Mesothelial cell of epicardium (in vitro differentiated cells): ENCODE data around the gene KCTD1. TPM values are rescaled to one million over a fixed set of nuclear protein-coding genes. Genes with fewer than 3 reads are reported as not detected.
A peak's percentile ranks its signal among the peaks of the same experiment; 100 is the strongest.

Source experiments
- DNase-seq, 2 experiments: peaks; one replicate each; pipeline ENCODE4 v3.0.0; 2021; ENCODE audit warnings: low spot score in 2 of 2; ENCODE audit not compliant: unreplicated experiment in 2 of 2
- H3K27ac Mint-ChIP-seq: 2 replicates; pipeline ENCODE4 v1.8.0; 2021; ENCODE audit warnings: mixed read lengths
- H3K27me3 Mint-ChIP-seq: 2 replicates; pipeline ENCODE4 v1.8.0; 2021; ENCODE audit warnings: low read depth, mixed read lengths
- H3K36me3 Mint-ChIP-seq: 2 replicates; pipeline ENCODE4 v1.8.0; 2021; ENCODE audit warnings: mixed read lengths
- H3K4me1 Mint-ChIP-seq: 2 replicates; pipeline ENCODE4 v1.8.0; 2021; ENCODE audit warnings: mixed read lengths
- H3K4me3 Mint-ChIP-seq: 2 replicates; pipeline ENCODE4 v1.8.0; 2021; ENCODE audit warnings: mild to moderate bottlenecking, moderate library complexity, mixed read lengths
- H3K9me3 Mint-ChIP-seq: 2 replicates; pipeline ENCODE4 v1.8.0; 2021; ENCODE audit warnings: mixed read lengths
- total RNA-seq: library from RNA; stranded (reverse); gene quantifications from 3 replicates; pipeline ENCODE4 v1.2.1, GENCODE V29; 2021
- TF ChIP-seq, protein P1 (sequence below): fragments of 200-600 bp; sonication (generic); IDR thresholded peaks from one replicate; pipeline ENCODE4 v1.5.0; 2021; ENCODE audit warnings: antibody characterized with exemption; ENCODE audit not compliant: unreplicated experiment

Gene KCTD1
- total RNA-seq, 1 donor from 2014 or later = 38.5 TPM

DNA sequence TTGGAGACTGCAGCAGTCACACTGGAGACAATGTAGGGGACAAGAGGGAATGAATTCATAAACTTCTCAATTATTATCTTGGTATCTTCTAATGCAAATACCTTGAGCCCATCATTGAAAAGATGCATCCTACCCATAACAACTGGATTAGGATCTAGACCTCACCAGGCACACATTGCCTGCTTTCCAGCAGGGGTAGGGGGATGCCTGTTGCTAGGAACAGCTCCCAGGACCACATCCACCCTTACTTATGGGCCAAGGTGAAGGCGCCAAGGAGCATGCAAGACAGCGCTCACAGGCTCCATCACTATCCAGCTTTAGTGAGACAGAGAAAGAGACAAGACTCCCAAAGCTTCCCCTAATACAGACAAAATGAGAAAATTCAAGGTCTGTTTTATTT is 24.4 kb downstream of the KCTD1 start:
- no peak for DNase-seq
- H3K9me3 Mint-ChIP-seq = no peaks in the 10 kb centered on the region
- H3K36me3 Mint-ChIP-seq = no peaks in the 10 kb centered on the region
- H3K4me3 Mint-ChIP-seq = no peak overlapping the region
- H3K27ac Mint-ChIP-seq = no peak overlapping the region
- no peaks in the 10 kb centered on the region for H3K27me3 Mint-ChIP-seq
- TF ChIP-seq, protein P1, sequence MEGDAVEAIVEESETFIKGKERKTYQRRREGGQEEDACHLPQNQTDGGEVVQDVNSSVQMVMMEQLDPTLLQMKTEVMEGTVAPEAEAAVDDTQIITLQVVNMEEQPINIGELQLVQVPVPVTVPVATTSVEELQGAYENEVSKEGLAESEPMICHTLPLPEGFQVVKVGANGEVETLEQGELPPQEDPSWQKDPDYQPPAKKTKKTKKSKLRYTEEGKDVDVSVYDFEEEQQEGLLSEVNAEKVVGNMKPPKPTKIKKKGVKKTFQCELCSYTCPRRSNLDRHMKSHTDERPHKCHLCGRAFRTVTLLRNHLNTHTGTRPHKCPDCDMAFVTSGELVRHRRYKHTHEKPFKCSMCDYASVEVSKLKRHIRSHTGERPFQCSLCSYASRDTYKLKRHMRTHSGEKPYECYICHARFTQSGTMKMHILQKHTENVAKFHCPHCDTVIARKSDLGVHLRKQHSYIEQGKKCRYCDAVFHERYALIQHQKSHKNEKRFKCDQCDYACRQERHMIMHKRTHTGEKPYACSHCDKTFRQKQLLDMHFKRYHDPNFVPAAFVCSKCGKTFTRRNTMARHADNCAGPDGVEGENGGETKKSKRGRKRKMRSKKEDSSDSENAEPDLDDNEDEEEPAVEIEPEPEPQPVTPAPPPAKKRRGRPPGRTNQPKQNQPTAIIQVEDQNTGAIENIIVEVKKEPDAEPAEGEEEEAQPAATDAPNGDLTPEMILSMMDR = no peak
- peaks cover 58% of the 10 kb centered on the region for H3K4me1 Mint-ChIP-seq

DNA sequence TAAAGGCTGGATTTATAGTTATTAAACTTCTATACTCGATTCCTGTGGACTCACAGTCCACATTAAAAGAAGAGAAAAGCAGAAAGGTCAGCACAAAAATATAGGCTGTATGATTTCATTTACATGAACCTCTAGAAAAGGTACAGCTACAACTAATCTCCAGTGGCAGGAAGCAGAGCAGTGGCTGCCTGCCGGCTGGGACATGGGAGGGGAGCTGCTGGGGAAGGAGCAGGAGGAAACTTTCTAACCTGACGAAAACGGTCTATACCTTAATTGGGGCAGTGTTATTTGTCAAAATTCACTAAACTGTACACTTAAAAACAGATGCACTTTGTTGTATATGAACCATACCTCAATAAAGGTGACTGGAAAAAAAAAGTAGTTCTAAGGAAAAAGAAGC is 26.7 kb downstream of the KCTD1 start:
- Mint-ChIP-seq H3K27me3 (no peaks in the 10 kb centered on the region), H3K4me3 (no peak overlapping the region), H3K36me3 (no peaks in the 10 kb centered on the region), H3K27ac (peak overlapping the region; percentile 54), H3K4me1 (peaks cover 55% of the 10 kb centered on the region), H3K9me3 (no peaks in the 10 kb centered on the region)
- TF ChIP-seq, protein P1 = no peak
- DNase-seq = no peak

DNA sequence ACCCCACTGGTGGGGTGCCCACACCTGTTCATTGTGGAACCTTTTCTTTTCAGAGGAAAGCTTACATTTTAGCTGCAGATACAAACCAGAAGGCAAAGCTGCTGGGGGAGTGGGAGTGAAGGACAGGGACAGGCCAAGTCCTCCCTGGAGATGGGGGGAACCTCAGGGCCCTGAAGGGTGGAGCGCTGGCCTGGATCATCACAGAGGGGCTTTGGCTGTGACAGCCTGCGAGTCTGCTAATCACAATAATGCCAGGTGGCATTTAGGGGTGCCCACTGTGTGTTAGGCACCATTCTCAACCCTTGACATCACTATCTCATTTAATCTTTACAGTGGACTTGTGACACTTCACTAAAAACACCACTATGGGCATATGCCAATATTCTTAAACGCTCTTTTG is 27.4 kb downstream of the KCTD1 start:
- Mint-ChIP-seq H3K4me3 (no peak overlapping the region), H3K27ac (peak overlapping the region; percentile 33), H3K27me3 (no peaks in the 10 kb centered on the region), H3K36me3 (no peaks in the 10 kb centered on the region), H3K9me3 (no peaks in the 10 kb centered on the region), H3K4me1 (peaks cover 55% of the 10 kb centered on the region)
- TF ChIP-seq, protein P1 = no peak
- no peak for DNase-seq

DNA sequence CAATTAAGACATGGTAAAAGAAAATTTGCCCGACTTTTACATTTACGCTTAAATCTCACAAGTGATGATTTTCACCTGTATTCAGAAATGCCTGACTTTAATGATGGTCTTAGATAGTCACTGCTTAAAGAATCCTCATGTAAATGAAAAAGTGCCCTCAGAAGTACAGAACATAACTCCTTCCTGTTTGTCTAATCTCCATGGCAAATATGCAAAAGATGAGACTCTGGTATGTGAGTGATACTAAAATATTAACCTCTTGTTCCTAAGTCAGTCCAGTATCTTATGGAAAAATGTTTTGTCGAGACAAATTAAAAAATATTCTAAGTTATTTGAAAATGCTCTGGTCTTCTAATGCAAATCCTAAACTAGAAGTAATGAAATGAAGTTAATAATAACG is 29.2 kb downstream of the KCTD1 start:
- H3K27ac Mint-ChIP-seq = no peak overlapping the region
- no peak overlapping the region for H3K4me3 Mint-ChIP-seq
- no peaks in the 10 kb centered on the region for H3K27me3 Mint-ChIP-seq
- DNase-seq = no peak
- H3K36me3 Mint-ChIP-seq = no peaks in the 10 kb centered on the region
- TF ChIP-seq, protein P1 = no peak
- H3K9me3 Mint-ChIP-seq = no peaks in the 10 kb centered on the region
- peaks cover 53% of the 10 kb centered on the region for H3K4me1 Mint-ChIP-seq

DNA sequence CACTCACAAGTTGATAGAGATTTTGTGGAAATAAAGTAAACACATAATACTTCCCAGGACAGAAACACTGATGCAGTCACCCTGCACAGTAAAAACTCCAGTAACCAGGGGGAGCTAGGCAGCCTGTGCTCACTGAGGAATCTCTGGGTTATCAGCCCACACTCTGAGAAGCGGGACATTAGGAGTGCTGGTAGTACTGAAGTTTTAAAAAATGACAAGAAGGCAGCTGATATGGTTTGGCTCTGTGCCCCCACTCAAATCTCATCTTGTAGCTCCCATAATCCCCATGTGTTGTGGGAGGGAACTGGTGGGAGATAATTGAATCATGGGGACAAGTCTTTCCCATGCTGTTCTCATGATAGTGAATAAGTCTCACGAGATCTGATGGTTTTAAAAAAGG is 31.4 kb downstream of the KCTD1 start:
- Mint-ChIP-seq H3K4me1 (peaks cover 61% of the 10 kb centered on the region), H3K27me3 (no peaks in the 10 kb centered on the region), H3K4me3 (no peak overlapping the region), H3K36me3 (no peaks in the 10 kb centered on the region), H3K27ac (peak overlapping the region; percentile 49), H3K9me3 (no peaks in the 10 kb centered on the region)
- TF ChIP-seq, protein P1 = no peak
- no peak for DNase-seq
